ENCODE data around the gene MACROD2.
"Not testable (repeated sequence)": the region's sequence is repeated elsewhere in the genome, so short reads cannot be mapped to it uniquely, and the experiment has no call there.

MACROD2 gene

DNA sequence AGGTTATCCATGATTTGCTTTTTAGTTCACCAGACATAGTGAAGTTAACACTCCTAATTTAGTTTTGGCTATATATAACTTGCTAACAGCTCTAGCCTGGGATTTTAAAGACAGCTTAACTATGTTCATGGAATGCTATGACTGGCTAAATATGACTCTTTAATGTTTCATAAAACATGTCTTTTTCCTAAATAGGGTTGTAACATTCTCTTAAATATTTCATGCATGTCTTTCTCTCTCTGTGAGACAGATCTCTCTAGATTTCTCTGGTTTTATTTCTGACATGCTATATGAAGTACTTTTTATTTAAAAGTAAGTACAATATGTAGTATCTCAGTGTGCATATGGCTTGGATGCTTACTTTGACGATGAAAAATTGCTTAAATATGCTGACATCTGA lies 35.7 kb downstream of the MACROD2 start:
- H3K27ac ChIP-seq = no peak overlapping the region
- no peak for TF ChIP-seq ZFX (IDR thresholded peaks at IDR 0.05)
- TF ChIP-seq, protein P1, sequence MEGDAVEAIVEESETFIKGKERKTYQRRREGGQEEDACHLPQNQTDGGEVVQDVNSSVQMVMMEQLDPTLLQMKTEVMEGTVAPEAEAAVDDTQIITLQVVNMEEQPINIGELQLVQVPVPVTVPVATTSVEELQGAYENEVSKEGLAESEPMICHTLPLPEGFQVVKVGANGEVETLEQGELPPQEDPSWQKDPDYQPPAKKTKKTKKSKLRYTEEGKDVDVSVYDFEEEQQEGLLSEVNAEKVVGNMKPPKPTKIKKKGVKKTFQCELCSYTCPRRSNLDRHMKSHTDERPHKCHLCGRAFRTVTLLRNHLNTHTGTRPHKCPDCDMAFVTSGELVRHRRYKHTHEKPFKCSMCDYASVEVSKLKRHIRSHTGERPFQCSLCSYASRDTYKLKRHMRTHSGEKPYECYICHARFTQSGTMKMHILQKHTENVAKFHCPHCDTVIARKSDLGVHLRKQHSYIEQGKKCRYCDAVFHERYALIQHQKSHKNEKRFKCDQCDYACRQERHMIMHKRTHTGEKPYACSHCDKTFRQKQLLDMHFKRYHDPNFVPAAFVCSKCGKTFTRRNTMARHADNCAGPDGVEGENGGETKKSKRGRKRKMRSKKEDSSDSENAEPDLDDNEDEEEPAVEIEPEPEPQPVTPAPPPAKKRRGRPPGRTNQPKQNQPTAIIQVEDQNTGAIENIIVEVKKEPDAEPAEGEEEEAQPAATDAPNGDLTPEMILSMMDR (conservative IDR thresholded peaks at IDR 0.05) = no peak

DNA sequence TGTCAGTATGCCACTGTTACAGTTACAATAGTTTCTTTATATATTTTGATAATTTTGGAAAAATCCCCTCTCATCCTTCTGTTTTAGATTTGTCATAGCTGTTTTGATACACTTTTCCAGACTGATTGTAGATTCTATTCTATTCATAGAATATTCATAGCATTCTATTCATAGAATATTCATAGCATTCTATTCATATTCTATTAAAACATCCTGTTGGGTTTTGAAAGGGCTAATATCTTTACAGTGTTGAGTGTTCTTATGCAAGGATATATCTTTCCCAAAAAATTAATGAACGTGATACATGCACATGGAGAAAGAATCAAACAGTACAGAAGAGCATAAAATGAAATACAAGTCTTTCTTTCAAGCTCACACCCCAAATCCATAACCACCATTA lies 38.0 kb downstream of the MACROD2 start:
- TF ChIP-seq, protein P1 (conservative IDR thresholded peaks at IDR 0.05) = no peak
- TF ChIP-seq ZFX (IDR thresholded peaks at IDR 0.05) = no peak
- H3K27ac ChIP-seq = no peak overlapping the region

DNA sequence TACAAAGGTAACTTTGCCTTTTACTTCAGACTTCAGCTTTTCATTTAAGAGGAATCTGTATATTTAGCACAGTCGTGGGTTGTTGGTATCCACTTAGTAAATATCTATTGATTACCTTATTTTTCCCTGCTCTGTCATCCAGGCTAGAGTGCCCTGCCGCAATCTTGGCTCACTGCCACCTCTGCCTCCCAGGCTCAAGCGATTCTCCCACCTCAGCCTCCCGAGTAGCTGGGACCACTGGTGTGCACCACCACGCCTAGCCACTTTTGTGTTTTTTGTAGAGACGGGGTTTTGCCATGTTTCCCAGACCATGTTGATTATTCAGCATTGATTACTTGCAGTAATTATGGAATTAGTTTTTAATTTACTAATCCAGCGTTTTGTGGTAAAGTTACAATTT lies 41.3 kb downstream of the MACROD2 start:
- no peak overlapping the region for H3K27ac ChIP-seq
- TF ChIP-seq ZFX (IDR thresholded peaks at IDR 0.05) = no peak
- TF ChIP-seq, protein P1 (conservative IDR thresholded peaks at IDR 0.05) = no peak

GRCh38 chr20:14044712-14045276 lies 49.5 kb downstream of the MACROD2 start:
- not testable (repeated sequence) for H3K27ac ChIP-seq

DNA sequence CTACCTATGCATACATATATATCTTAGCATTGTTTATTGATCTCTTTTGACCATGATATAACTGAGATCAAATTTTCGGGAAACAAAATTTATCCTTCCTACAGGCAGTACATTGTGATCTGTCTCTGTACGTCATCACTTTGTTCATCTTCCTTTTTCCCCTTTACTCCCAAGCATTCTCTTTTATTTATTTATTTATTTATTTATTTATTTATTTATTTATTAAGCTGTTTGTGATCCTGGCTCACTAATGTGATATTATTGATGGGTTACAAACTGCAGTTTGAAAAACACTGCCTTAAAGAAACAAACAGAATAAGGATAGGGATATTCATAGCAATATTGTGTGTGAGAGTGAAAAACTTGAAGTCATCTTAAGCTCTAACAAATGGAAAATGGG lies 51.2 kb downstream of the MACROD2 start:
- no peak overlapping the region for H3K27ac ChIP-seq
- no peak for TF ChIP-seq ZFX (IDR thresholded peaks at IDR 0.05)
- TF ChIP-seq, protein P1 (conservative IDR thresholded peaks at IDR 0.05) = no peak

- H3K27ac ChIP-seq = no peak overlapping the region
- TF ChIP-seq, protein P1 (conservative IDR thresholded peaks at IDR 0.05) = no peak
- no peak for TF ChIP-seq ZFX (IDR thresholded peaks at IDR 0.05)
These were observed 53.8 kb downstream of the MACROD2 start for GRCh38 chr20:14049111-14049510.

DNA sequence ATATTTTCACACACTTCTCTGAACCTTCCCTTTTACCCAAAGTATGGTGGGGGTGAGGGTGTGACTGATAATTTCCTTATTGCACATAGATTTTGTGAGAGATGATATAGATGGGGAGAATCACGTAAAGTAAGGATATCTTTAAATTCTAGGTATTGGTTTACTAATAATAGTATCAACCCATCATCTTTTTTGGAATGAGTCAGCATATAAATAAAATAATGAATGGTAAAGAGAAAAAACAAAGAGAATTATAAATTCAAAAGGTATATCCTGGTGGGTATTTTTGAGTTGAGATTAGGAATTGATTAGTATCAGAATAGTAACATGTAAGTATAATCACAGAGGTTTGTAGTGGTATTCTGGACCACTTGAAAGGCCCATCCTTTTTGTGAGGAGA lies 56.1 kb downstream of the MACROD2 start:
- H3K27ac ChIP-seq = no peak overlapping the region
- no peak for TF ChIP-seq ZFX (IDR thresholded peaks at IDR 0.05)
- TF ChIP-seq, protein P1 (conservative IDR thresholded peaks at IDR 0.05) = no peak

DNA sequence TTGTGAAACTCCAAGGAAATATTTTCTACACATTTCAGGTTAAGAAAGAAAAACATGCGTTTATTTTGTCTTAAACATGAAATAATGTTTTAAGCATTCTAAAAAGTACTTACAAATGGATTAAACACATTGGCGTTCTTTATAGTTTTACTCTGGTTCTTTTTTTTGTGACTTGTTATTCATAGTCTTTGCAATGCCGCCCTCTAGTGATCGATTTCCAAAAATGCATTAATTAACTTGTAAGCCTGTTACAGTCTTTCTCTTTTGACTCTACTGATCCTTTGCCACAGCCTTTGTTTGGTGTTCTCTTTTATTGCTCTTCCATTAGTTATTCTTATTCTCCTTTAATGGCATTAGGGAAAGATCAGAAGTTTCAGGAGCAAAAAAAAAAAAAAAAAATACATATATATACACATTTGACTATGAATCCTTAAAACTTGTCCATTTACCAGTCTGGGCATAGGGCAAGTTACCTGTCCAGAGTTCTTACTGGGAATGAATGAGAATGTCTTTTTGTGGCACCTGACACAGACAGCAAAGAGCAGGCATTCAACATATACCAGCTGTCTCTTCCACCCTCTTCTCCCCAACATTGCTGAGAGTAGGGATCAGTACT lies 59.9 kb downstream of the MACROD2 start:
- TF ChIP-seq ZFX (IDR thresholded peaks at IDR 0.05) = no peak
- TF ChIP-seq, protein P1 (conservative IDR thresholded peaks at IDR 0.05) = peak; percentile 71
- H3K27ac ChIP-seq = no peak overlapping the region
